ENCODE data around the gene ST6GALNAC2.
"Not testable (repeated sequence)": the region's sequence is repeated elsewhere in the genome, so short reads cannot be mapped to it uniquely, and the experiment has no call there.

GRCh38 chr17:76533640-76534359 is 51.9 kb downstream of the ST6GALNAC2 start:
- TF ChIP-seq CTCF, POLR2A, EP300 (IDR thresholded peaks at IDR 0.05): not testable (repeated sequence)

Measured in tibial nerve (tissue), 4 donors.